HG03342 (cell line): ENCODE measurements around the gene IRF2BP2.

Experiments used
- ATAC-seq: cut with Tn5 transposase; IDR thresholded peaks from one replicate; pipeline ENCODE4 v1.9.1; 2021; ENCODE audit warnings: mild to moderate bottlenecking, moderate library complexity; ENCODE audit not compliant: unreplicated experiment

IRF2BP2 gene

GRCh38 chr1:234559902-234560676, 49.9 kb downstream of the IRF2BP2 start:
- no peak for ATAC-seq

- no peak for ATAC-seq
Measured at GRCh38 chr1:234559152-234559901, 50.7 kb downstream of the IRF2BP2 start.

DNA sequence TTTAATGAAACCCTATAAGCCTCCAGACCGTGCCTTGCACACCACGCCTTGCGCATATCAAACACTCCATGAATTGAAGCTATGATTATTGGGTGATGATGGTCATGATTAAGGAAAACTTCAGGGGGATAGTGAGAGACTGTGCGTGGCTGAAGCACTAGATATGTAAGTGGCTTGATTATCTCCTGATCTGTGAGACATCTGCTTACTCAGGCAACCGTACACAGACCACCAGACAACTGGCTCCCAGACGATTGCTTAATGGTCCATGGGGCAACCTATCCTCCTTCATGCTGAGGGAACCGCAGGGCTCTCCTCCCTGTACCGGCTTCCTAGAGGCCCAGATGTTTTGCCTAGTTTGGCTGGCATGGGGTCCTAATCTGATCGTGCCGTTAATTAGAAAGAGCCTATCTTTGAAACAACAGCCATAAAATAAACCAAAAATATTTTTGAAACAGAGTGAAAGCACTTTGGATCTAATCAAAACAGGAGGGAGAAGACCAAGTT, 51.6 kb downstream of the IRF2BP2 start:
- no peak for ATAC-seq

DNA sequence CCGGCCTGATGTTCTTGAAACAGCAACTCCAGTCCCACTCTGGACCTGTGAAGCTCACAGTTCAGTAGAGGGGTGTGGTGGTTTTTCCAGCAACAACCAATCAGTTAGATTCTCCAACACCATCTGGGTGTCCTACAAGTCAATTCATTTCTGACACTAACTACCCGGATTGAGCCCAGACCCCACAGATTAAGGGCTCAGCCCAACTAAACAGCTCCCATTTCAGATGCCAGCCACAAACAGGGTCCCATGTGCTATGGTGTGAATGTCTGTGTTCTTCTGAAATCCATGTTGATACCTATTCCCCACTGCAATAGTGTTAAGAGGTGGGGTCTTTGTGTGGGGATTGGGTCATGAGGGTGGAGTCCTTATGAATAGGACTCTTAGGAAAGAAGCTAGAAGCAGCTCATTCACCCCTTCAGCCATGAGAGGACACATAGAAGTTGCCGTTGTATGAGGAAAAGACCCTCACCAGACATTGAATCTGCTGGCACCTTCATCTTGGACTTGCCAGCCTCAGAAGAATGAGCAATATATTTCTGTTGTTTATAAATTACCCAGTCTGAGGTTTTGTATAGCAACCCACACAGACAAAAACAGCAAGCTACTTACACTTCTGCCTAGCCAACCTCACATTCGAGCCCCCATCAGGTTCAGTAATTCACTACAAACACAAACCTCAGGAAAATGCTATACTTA, 53.6 kb downstream of the IRF2BP2 start:
- ATAC-seq, result no peak

DNA sequence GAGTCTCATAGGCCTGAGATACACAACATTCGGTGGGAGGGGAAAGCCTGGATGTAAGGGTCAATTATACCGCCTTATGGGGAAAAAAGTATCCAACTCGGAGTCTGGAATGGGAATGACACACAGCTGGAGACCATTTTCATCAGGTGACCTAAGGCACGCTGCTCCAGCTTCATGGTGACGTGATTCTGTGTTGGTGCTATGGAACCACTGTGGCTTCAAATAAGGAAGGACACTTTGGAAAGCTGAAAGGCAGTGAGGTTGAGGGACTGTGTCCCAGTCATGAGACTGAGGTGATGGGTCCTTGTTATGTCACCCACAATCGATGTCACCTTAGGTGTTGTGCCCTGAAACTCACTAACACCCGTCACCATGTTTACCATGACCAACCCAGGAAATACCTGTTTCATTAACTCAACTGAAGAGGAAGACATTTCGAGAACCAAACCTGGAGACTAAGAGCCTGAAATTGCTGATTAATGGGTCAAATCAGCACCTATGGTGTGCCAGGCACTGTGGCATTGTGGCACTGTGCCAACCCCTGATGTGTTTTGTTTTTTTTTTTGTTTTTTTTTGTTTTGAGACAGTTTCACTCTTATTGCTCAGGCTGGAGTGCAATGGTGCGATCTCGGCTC, 54.5 kb downstream of the IRF2BP2 start:
- ATAC-seq, result no peak

DNA sequence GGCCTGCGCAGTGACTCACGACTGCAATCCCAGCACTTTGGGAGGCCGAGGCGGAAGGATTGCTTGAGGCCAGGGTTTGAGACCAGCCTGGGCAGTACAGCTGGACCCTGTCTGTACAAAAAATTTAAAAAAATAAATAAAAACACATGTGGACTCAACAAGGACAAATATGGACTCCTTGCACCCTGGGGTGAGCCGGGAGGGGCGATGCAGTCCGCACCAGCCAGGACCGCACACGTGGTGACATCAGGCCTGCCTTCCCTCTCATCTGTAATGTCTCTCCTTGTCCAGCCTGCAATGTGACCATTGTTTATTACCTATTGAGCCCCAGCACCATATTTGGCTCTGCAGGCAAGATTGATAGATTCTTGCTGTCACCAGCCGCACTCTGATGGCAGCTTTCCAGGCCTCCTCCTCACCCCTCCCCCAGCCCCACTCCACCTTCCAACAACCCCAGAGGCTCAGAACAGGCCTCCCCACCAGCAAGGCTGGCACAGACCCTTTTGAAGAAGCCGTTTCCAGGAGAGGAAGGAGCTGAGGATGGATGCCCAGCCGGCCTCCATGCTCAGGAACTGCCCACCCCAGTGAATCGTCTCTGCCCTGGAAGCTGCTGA, 55.2 kb downstream of the IRF2BP2 start:
- no peak for ATAC-seq
